Hepatocyte (in vitro differentiated cells): ENCODE data around the gene DSCAML1. TPM values are rescaled to one million over a fixed set of nuclear protein-coding genes. Genes with fewer than 3 reads are reported as not detected.

Experiments
- DNase-seq: peaks from one replicate; pipeline ENCODE4 v3.0.0-alpha.2; 2016; ENCODE audit warnings: low spot score
- H2AFZ ChIP-seq: fragments of 200-600 bp; sonication (generic); 2 replicates; pipeline ENCODE4 v1.6.0; 2016; ENCODE audit warnings: antibody characterized with exemption, mild to moderate bottlenecking
- H3K27ac ChIP-seq: fragments of 200-600 bp; sonication (generic); 2 replicates; pipeline ENCODE4 v1.5.1; 2016; ENCODE audit warnings: mild to moderate bottlenecking
- H3K27me3 ChIP-seq: fragments of 200-600 bp; sonication (generic); 2 replicates; pipeline ENCODE4 v1.6.1; 2016
- H3K36me3 ChIP-seq: fragments of 200-600 bp; sonication (generic); replicated peaks from 2 replicates; pipeline ENCODE4 v1.5.1; 2016; ENCODE audit warnings: low read depth; ENCODE audit not compliant: insufficient read depth
- H3K4me1 ChIP-seq: fragments of 200-600 bp; sonication (generic); 2 replicates; pipeline ENCODE4 v1.5.1; 2016; ENCODE audit warnings: mild to moderate bottlenecking, moderate library complexity; ENCODE audit not compliant: insufficient read depth
- H3K4me2 ChIP-seq: fragments of 200-600 bp; sonication (generic); 2 replicates; pipeline ENCODE4 v1.6.0; 2016
- H3K4me3 ChIP-seq: fragments of 200-600 bp; sonication (generic); 2 replicates; pipeline ENCODE4 v1.5.1; 2016; ENCODE audit warnings: mild to moderate bottlenecking
- H3K79me2 ChIP-seq: fragments of 200-600 bp; sonication (generic); 2 replicates; pipeline ENCODE4 v1.6.0; 2017; ENCODE audit warnings: mild to moderate bottlenecking
- H3K9me2 ChIP-seq: fragments of 200-600 bp; sonication (generic); replicated peaks from 2 replicates; pipeline ENCODE4 v1.6.0; 2017; ENCODE audit warnings: mild to moderate bottlenecking; ENCODE audit not compliant: insufficient read depth
- H3K9me3 ChIP-seq: fragments of 200-600 bp; sonication (generic); 2 replicates; pipeline ENCODE4 v1.5.1; 2016; ENCODE audit warnings: low read depth, mild to moderate bottlenecking
- H4K20me1 ChIP-seq: fragments of 200-600 bp; sonication (generic); 2 replicates; pipeline ENCODE4 v1.6.0; 2016; ENCODE audit warnings: mild to moderate bottlenecking; ENCODE audit not compliant: insufficient read depth, poor library complexity, severe bottlenecking
- CTCF ChIP-seq: fragments of 200-600 bp; sonication (generic); IDR thresholded peaks from 2 replicates; pipeline ENCODE4 v1.5.1; 2016; ENCODE audit warnings: antibody characterized with exemption, mild to moderate bottlenecking; ENCODE audit not compliant: poor library complexity
- EZH2 ChIP-seq: fragments of 200-600 bp; sonication (generic); IDR thresholded peaks from 2 replicates; pipeline ENCODE4 v1.6.1; 2016; ENCODE audit warnings: antibody characterized with exemption, mild to moderate bottlenecking, borderline replicate concordance
- EZH2phosphoT487 ChIP-seq: fragments of 200-600 bp; sonication (generic); IDR thresholded peaks from one replicate; pipeline ENCODE4 v1.6.1; 2018; ENCODE audit warnings: antibody characterized with exemption, mild to moderate bottlenecking, low read depth, moderate library complexity; ENCODE audit not compliant: unreplicated experiment, severe bottlenecking
- WGBS: methylation state at CpG from one replicate; pipeline ENCODE4 v1.1.6; 2016; ENCODE audit warnings: low lambda C conversion rate; ENCODE audit errors: missing lambda C conversion rate; 5-methylcytosine and 5-hydroxymethylcytosine counted together
- polyA plus RNA-seq: library from polyadenylated mRNA; unstranded; fragments of >200 nt; fragmentation: Nextera tagmentation; extraction: Ambion mirVana; gene quantifications from 2 replicates; pipeline ENCODE4 v1.2.1, GENCODE V29; 2016
- total RNA-seq: library from RNA; depleted of rRNA; stranded (reverse); fragments of >200 nt; gene quantifications from 2 replicates; pipeline ENCODE4 v1.2.3, GENCODE V29; 2014

DSCAML1 gene
- total and polyA plus RNA-seq, 2 experiments from 2014 or later = 0.46 to 2.6 TPM

GRCh38 chr11:117546431-117547194 is 250.4 kb downstream of the DSCAML1 start:
- 68% methylated on average over 9 of the region's 12 CpGs for whole genome bisulfite sequencing
- Histone ChIP-seq H2AFZ (no peak overlapping the region), H3K36me3 (no peaks in the 10 kb centered on the region), H3K79me2 (no peaks in the 10 kb centered on the region), H3K9me3 (no peaks in the 10 kb centered on the region), H3K4me2 (no peak overlapping the region), H4K20me1 (no peaks in the 10 kb centered on the region), H3K4me1 (peaks cover 5% of the 10 kb centered on the region), H3K4me3 (no peak overlapping the region), H3K27me3 (peaks cover 8% of the 10 kb centered on the region), H3K27ac (no peak overlapping the region), H3K9me2 (no peaks in the 10 kb centered on the region)
- TF ChIP-seq EZH2phosphoT487 (no peak), EZH2 (no peak), CTCF (no peak)
- DNase-seq = no peak

GRCh38 chr11:117545706-117546105 is 251.3 kb downstream of the DSCAML1 start:
- Histone ChIP-seq H4K20me1 (no peaks in the 10 kb centered on the region), H3K36me3 (no peaks in the 10 kb centered on the region), H3K4me2 (no peak overlapping the region), H3K79me2 (no peaks in the 10 kb centered on the region), H3K9me2 (no peaks in the 10 kb centered on the region), H3K9me3 (no peaks in the 10 kb centered on the region), H3K27ac (no peak overlapping the region), H3K4me3 (no peak overlapping the region), H2AFZ (no peak overlapping the region), H3K27me3 (no peaks in the 10 kb centered on the region), H3K4me1 (peaks cover 5% of the 10 kb centered on the region)
- TF ChIP-seq CTCF (no peak), EZH2phosphoT487 (no peak), EZH2 (no peak)
- DNase-seq = no peak
- WGBS = 95% methylated on average over 12 of the region's 12 CpGs

- H3K27ac ChIP-seq = peak overlapping the region; percentile 67
- H3K4me3 ChIP-seq = no peak overlapping the region
- H3K79me2 ChIP-seq = no peaks in the 10 kb centered on the region
- H3K9me2 ChIP-seq = no peaks in the 10 kb centered on the region
- no peaks in the 10 kb centered on the region for H3K9me3 ChIP-seq
- H3K4me1 ChIP-seq = peaks cover 5% of the 10 kb centered on the region
- no peak for TF ChIP-seq EZH2phosphoT487
- no peak for TF ChIP-seq EZH2
- TF ChIP-seq CTCF = no peak
- peak; percentile 37 for DNase-seq
- H3K36me3 ChIP-seq = no peaks in the 10 kb centered on the region
- WGBS = 84% methylated on average over 6 of the region's 6 CpGs
- H4K20me1 ChIP-seq = no peaks in the 10 kb centered on the region
- no peak overlapping the region for H2AFZ ChIP-seq
- H3K4me2 ChIP-seq = no peak overlapping the region
- no peaks in the 10 kb centered on the region for H3K27me3 ChIP-seq
Measured at GRCh38 chr11:117544130-117544800, 252.8 kb downstream of the DSCAML1 start.
